HEK293T (cell line): ENCODE results near the gene CBX5.
"Not testable (repeated sequence)": the region's sequence is repeated elsewhere in the genome, so short reads cannot be mapped to it uniquely, and the experiment has no call there.

Experiments
- CTCF ChIA-PET: fragments of 350-600 bp; formaldehyde crosslinking; extraction: SDS; loops from one replicate; lab custom pipeline; 2021; ENCODE audit warnings: antibody characterized with exemption, inconsistent platforms; lab: Yijun Ruan, JAX
- POLR2A ChIA-PET: fragments of 350-600 bp; formaldehyde crosslinking; extraction: SDS; loops from one replicate; lab custom pipeline; 2020; ENCODE audit warnings: antibody characterized with exemption, inconsistent platforms; lab: Yijun Ruan, JAX
- DNase-seq: peaks from one replicate; pipeline ENCODE4 v3.0.0; 2012; ENCODE audit warnings: mixed read lengths; ENCODE audit errors: extremely low spot score
- ARNT ChIP-seq: fragments of 450-650 bp; IDR thresholded peaks from 2 replicates; pipeline ENCODE4 v1.6.1; 2017; ENCODE audit warnings: mild to moderate bottlenecking
- BHLHE40 ChIP-seq: fragments of 450-650 bp; IDR thresholded peaks from 2 replicates; pipeline ENCODE4 v1.6.1; 2016; ENCODE audit warnings: mild to moderate bottlenecking, moderate library complexity, borderline replicate concordance
- CTBP1 ChIP-seq: fragments of 450-650 bp; IDR thresholded peaks from 2 replicates; pipeline ENCODE4 v1.6.1; 2016; ENCODE audit warnings: borderline replicate concordance
- ELF4 ChIP-seq: fragments of 450-650 bp; IDR thresholded peaks from 2 replicates; pipeline ENCODE4 v1.6.1; 2017; ENCODE audit warnings: antibody characterized with exemption
- FOXA1 ChIP-seq: fragments of 450-650 bp; IDR thresholded peaks from 2 replicates; pipeline ENCODE4 v1.6.1; 2016; ENCODE audit warnings: mild to moderate bottlenecking
- FOXK2 ChIP-seq: fragments of 450-650 bp; IDR thresholded peaks from 2 replicates; pipeline ENCODE4 v1.6.1; 2016; ENCODE audit warnings: mild to moderate bottlenecking
- FOXM1 ChIP-seq: fragments of 450-650 bp; IDR thresholded peaks from 2 replicates; pipeline ENCODE4 v1.6.1; 2017; ENCODE audit warnings: mild to moderate bottlenecking, borderline replicate concordance
- HDGF ChIP-seq: fragments of 450-650 bp; IDR thresholded peaks from 2 replicates; pipeline ENCODE4 v1.6.1; 2017; ENCODE audit warnings: antibody characterized with exemption, borderline replicate concordance
- L3MBTL2 ChIP-seq: fragments of 450-650 bp; conservative IDR thresholded peaks from 2 replicates; pipeline ENCODE4 v1.6.1; 2016; ENCODE audit warnings: mild to moderate bottlenecking
- LEF1 ChIP-seq: fragments of 450-650 bp; IDR thresholded peaks from 2 replicates; pipeline ENCODE4 v1.6.1; 2017; ENCODE audit warnings: mild to moderate bottlenecking, borderline replicate concordance
- NFRKB ChIP-seq: fragments of 450-650 bp; IDR thresholded peaks from 2 replicates; pipeline ENCODE4 v1.6.1; 2016; ENCODE audit warnings: mild to moderate bottlenecking, moderate library complexity
- PKNOX1 ChIP-seq: fragments of 450-650 bp; IDR thresholded peaks from 2 replicates; pipeline ENCODE4 v1.6.1; 2016
- SP1 ChIP-seq: fragments of 450-650 bp; IDR thresholded peaks from 2 replicates; pipeline ENCODE4 v1.6.1; 2017
- SUZ12 ChIP-seq: fragments of 450-650 bp; IDR thresholded peaks from 2 replicates; pipeline ENCODE4 v1.6.1; 2016; ENCODE audit warnings: mild to moderate bottlenecking
- TARDBP ChIP-seq: fragments of 450-650 bp; IDR thresholded peaks from 2 replicates; pipeline ENCODE4 v1.6.1; 2016
- ZNF384 ChIP-seq: fragments of 450-650 bp; IDR thresholded peaks from 2 replicates; pipeline ENCODE4 v1.6.1; 2016

Gene CBX5

GRCh38 chr12:54195080-54195736, 84.7 kb downstream of the CBX5 start:
- no peak for DNase-seq
- CTCF ChIA-PET = interaction anchor here (0.7 to 1.1 kb wide), 6 partner anchors 12 to 190 kb away, joined by 3 to 6 read pairs (median 3); no protein-coding TSS in a partner anchor
- POLR2A ChIA-PET = interaction anchor here (1.2 to 1.9 kb wide), 3 partner anchors 142 to 178 kb away, joined by 4 to 7 read pairs (median 4); partner anchors contain the start of gene HOXC4
- TF ChIP-seq FOXK2 (no peak), PKNOX1 (peak; percentile 57)

- not testable (repeated sequence) for DNase-seq
- POLR2A ChIA-PET = interaction anchor here (1.3 to 1.9 kb wide), 2 partner anchors 158 to 178 kb away, joined by 4 to 7 read pairs; no protein-coding TSS in a partner anchor
- CTCF ChIA-PET = interaction anchor here (1.1 to 1.6 kb wide), 3 partner anchors 11 to 158 kb away, joined by 3 to 6 read pairs (median 3); no protein-coding TSS in a partner anchor
These were observed 85.3 kb downstream of the CBX5 start for GRCh38 chr12:54194611-54195010.

- TF ChIP-seq TARDBP (no peak), SUZ12 (no peak), ELF4 (no peak), ZNF384 (no peak), LEF1 (no peak), ARNT (no peak), L3MBTL2 (no peak), FOXA1 (no peak)
- ChIA-PET POLR2A (no interaction called here), CTCF (interaction anchor here (0.6 to 2.1 kb wide), 3 partner anchors 12 to 55 kb away, joined by 3 to 12 read pairs (median 3); no protein-coding TSS in a partner anchor)
- no peak for DNase-seq
These were observed 86.5 kb downstream of the CBX5 start for GRCh38 chr12:54193434-54193833.

- DNase-seq = peak; percentile 89
- TF ChIP-seq ARNT (no peak), ZNF384 (peak; percentile 100)
- ChIA-PET POLR2A (interaction anchor here (1.5 kb wide), 1 partner anchor 207 kb away, joined by 3 read pairs; the partner anchor contains the start of gene HOXC10), CTCF (interaction anchor here (0.7 to 2.1 kb wide), 14 partner anchors 10 to 207 kb away, joined by 3 to 12 read pairs (median 4); partner anchors contain the start of genes HOXC10 and HOXC5)
These were observed 88.3 kb downstream of the CBX5 start for GRCh38 chr12:54191550-54192022.

- no peak for DNase-seq
- ChIA-PET POLR2A (interaction anchor here (0.6 to 1.5 kb wide), 2 partner anchors 17 to 206 kb away, joined by 3 read pairs; partner anchors contain the start of gene HOXC10), CTCF (interaction anchor here (0.8 to 1.6 kb wide), 9 partner anchors 10 to 206 kb away, joined by 3 to 8 read pairs (median 3); partner anchors contain the start of genes HOXC10 and HOXC5)
- TF ChIP-seq ARNT (no peak), FOXA1 (no peak), ZNF384 (no peak), FOXK2 (no peak), PKNOX1 (0 out of 2 replicates have a peak, but pooled peaks have one; percentile 21), LEF1 (no peak)
These were observed 88.8 kb downstream of the CBX5 start for GRCh38 chr12:54191126-54191525.

GRCh38 chr12:54189198-54189539, 90.8 kb downstream of the CBX5 start:
- no peak for DNase-seq
- POLR2A ChIA-PET = interaction anchor here (1.0 to 1.5 kb wide), 8 partner anchors 14 to 189 kb away, joined by 3 to 7 read pairs (median 4); partner anchors contain the start of genes HOXC5 and HOXC9
- CTCF ChIA-PET = interaction anchor here (0.7 to 1.9 kb wide), 4 partner anchors 12 to 204 kb away, joined by 3 to 7 read pairs (median 4); partner anchors contain the start of genes HOXC10 and HOXC5
- TF ChIP-seq CTBP1 = no peak
- no peak for TF ChIP-seq L3MBTL2

GRCh38 chr12:54187075-54187474, 92.8 kb downstream of the CBX5 start:
- ChIA-PET CTCF (no interaction called here), POLR2A (interaction anchor here (0.7 to 2.1 kb wide), 3 partner anchors 14 to 38 kb away, joined by 3 to 8 read pairs (median 3); no protein-coding TSS in a partner anchor)
- DNase-seq = no peak
- no peak for TF ChIP-seq ZNF384
- no peak for TF ChIP-seq SP1
- no peak for TF ChIP-seq SUZ12
- TF ChIP-seq ELF4 = no peak
- TF ChIP-seq NFRKB = no peak

GRCh38 chr12:54185919-54186318, 94.0 kb downstream of the CBX5 start:
- no peak for DNase-seq
- POLR2A ChIA-PET = interaction anchor here (2.1 kb wide), 1 partner anchor 14 kb away, joined by 8 read pairs; no protein-coding TSS in a partner anchor
- no peak for TF ChIP-seq L3MBTL2
- no peak for TF ChIP-seq SP1
- no peak for TF ChIP-seq TARDBP
- no peak for TF ChIP-seq SUZ12
- TF ChIP-seq LEF1 = no peak
- no peak for TF ChIP-seq ARNT
- no peak for TF ChIP-seq FOXA1
- no peak for TF ChIP-seq NFRKB
- no peak for TF ChIP-seq HDGF
- no peak for TF ChIP-seq PKNOX1
- no peak for TF ChIP-seq CTBP1
- TF ChIP-seq FOXM1 = no peak
- TF ChIP-seq FOXK2 = no peak
- TF ChIP-seq ELF4 = no peak
- TF ChIP-seq BHLHE40 = no peak
- TF ChIP-seq ZNF384 = no peak
- CTCF ChIA-PET = interaction anchor here (0.8 kb wide), 1 partner anchor 201 kb away, joined by 4 read pairs; the partner anchor contains the start of gene HOXC10

- DNase-seq, CTCF ChIA-PET: not testable (repeated sequence)
- POLR2A ChIA-PET = interaction anchor here (1.0 kb wide), 1 partner anchor 11 kb away, joined by 5 read pairs; no protein-coding TSS in a partner anchor
These were observed 94.6 kb downstream of the CBX5 start for GRCh38 chr12:54185297-54185696.
